KMS-11 (cell line): ENCODE results near the gene TAX1BP1.

ENCODE experiments used
- H2AFZ ChIP-seq: fragments of 200-600 bp; sonication (generic); 2 replicates; pipeline ENCODE4 v1.6.1; 2016; ENCODE audit warnings: antibody characterized with exemption, mixed run types, low read depth
- H3K27ac ChIP-seq: fragments of 200-600 bp; sonication (generic); 2 replicates; pipeline ENCODE4 v1.6.1; 2016; ENCODE audit warnings: mild to moderate bottlenecking, mixed run types
- H3K27me3 ChIP-seq: fragments of 200-600 bp; sonication (generic); 2 replicates; pipeline ENCODE4 v1.6.1; 2017; ENCODE audit warnings: mild to moderate bottlenecking, low read depth, mixed run types, moderate library complexity; ENCODE audit not compliant: insufficient read depth
- H3K36me3 ChIP-seq: fragments of 200-600 bp; sonication (generic); 2 replicates; pipeline ENCODE4 v1.6.1; 2017; ENCODE audit warnings: mild to moderate bottlenecking, mixed run types; ENCODE audit not compliant: insufficient read depth
- H3K4me1 ChIP-seq: fragments of 200-600 bp; sonication (generic); 2 replicates; pipeline ENCODE4 v1.6.1; 2016; ENCODE audit warnings: mild to moderate bottlenecking, low read depth, mixed run types; ENCODE audit not compliant: poor library complexity, severe bottlenecking
- H3K4me2 ChIP-seq: fragments of 200-600 bp; sonication (generic); 2 replicates; pipeline ENCODE4 v1.7.0; 2016; ENCODE audit warnings: mild to moderate bottlenecking, mixed run types
- H3K4me3 ChIP-seq: fragments of 200-600 bp; sonication (generic); IDR thresholded peaks from 2 replicates; pipeline ENCODE4 v1.6.1; 2017; ENCODE audit warnings: low read depth, low read length, mixed read lengths; ENCODE audit not compliant: insufficient read depth
- H3K79me2 ChIP-seq: fragments of 200-600 bp; sonication (generic); 2 replicates; pipeline ENCODE4 v1.6.1; 2016; ENCODE audit warnings: low read depth, mixed run types; ENCODE audit not compliant: insufficient read depth
- H3K9ac ChIP-seq: fragments of 200-600 bp; sonication (generic); 2 replicates; pipeline ENCODE4 v1.6.1; 2016; ENCODE audit warnings: mild to moderate bottlenecking, mixed run types
- H4K20me1 ChIP-seq: fragments of 200-600 bp; sonication (generic); 2 replicates; pipeline ENCODE4 v1.6.1; 2016; ENCODE audit warnings: mild to moderate bottlenecking, mixed run types; ENCODE audit not compliant: insufficient read depth
- CTCF ChIP-seq: fragments of 200-600 bp; sonication (generic); conservative IDR thresholded peaks from 2 replicates; pipeline ENCODE4 v1.6.1; 2017; ENCODE audit warnings: low read depth, mild to moderate bottlenecking, antibody characterized with exemption, low read length, moderate library complexity, mixed read lengths

The TAX1BP1 gene

DNA sequence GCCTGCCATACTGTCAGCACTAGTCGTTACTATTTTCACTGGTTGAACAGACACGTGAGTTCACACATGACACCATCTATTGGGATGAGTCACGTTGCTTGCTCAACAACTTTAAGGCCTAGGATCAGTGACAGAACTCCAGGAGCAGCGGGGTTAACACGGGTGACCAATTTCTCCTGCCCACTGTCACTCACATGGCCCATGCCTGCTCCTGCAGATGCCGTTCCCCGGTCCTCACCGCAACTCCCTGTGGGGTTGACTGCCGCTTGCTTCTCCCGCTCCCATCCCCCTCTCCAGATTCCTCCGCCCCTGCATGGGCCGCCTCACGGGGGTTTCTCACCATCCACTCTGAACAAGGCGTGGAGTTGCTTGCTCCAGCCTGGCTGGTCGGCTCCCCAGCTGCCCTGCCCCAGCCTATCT, 128.2 kb downstream of the TAX1BP1 start:
- Histone ChIP-seq H3K9ac (no peak overlapping the region), H4K20me1 (no peaks in the 10 kb centered on the region), H3K79me2 (no peaks in the 10 kb centered on the region), H3K27me3 (no peaks in the 10 kb centered on the region), H3K36me3 (peaks cover 2% of the 10 kb centered on the region; the same call in 1 of the 2 replicates), H3K4me2 (no peak overlapping the region), H3K27ac (no peak overlapping the region), H3K4me3 (no peak overlapping the region), H3K4me1 (peaks cover 9% of the 10 kb centered on the region), H2AFZ (no peak overlapping the region)
- TF ChIP-seq CTCF = no peak

GRCh38 chr7:27869056-27869455, 129.1 kb downstream of the TAX1BP1 start:
- H3K4me3 ChIP-seq = no peak overlapping the region
- H4K20me1 ChIP-seq = no peaks in the 10 kb centered on the region
- H3K27ac ChIP-seq = no peak overlapping the region
- H3K9ac ChIP-seq = no peak overlapping the region
- no peaks in the 10 kb centered on the region for H3K27me3 ChIP-seq
- H2AFZ ChIP-seq = no peak overlapping the region
- no peaks in the 10 kb centered on the region for H3K79me2 ChIP-seq
- peaks cover 9% of the 10 kb centered on the region for H3K4me1 ChIP-seq
- H3K36me3 ChIP-seq = peaks cover 2% of the 10 kb centered on the region; the same call in 1 of the 2 replicates
- no peak for TF ChIP-seq CTCF
- H3K4me2 ChIP-seq = no peak overlapping the region

- Histone ChIP-seq H2AFZ (no peak overlapping the region), H3K27me3 (no peaks in the 10 kb centered on the region), H3K4me2 (no peak overlapping the region), H3K4me3 (no peak overlapping the region), H3K9ac (no peak overlapping the region), H3K79me2 (no peaks in the 10 kb centered on the region), H3K36me3 (peaks cover 2% of the 10 kb centered on the region; the same call in 1 of the 2 replicates), H3K27ac (no peak overlapping the region), H3K4me1 (peaks cover 9% of the 10 kb centered on the region), H4K20me1 (no peaks in the 10 kb centered on the region)
- TF ChIP-seq CTCF = no peak
Measured at GRCh38 chr7:27870595-27870994, 130.6 kb downstream of the TAX1BP1 start.

- H3K9ac ChIP-seq = no peak overlapping the region
- no peaks in the 10 kb centered on the region for H3K79me2 ChIP-seq
- no peaks in the 10 kb centered on the region for H3K27me3 ChIP-seq
- peaks cover 9% of the 10 kb centered on the region for H3K4me1 ChIP-seq
- H3K4me2 ChIP-seq = no peak overlapping the region
- no peak overlapping the region for H2AFZ ChIP-seq
- no peak overlapping the region for H3K4me3 ChIP-seq
- no peak for TF ChIP-seq CTCF
- H3K36me3 ChIP-seq = peaks cover 2% of the 10 kb centered on the region; the same call in 1 of the 2 replicates
- H4K20me1 ChIP-seq = no peaks in the 10 kb centered on the region
- no peak overlapping the region for H3K27ac ChIP-seq
Measured at GRCh38 chr7:27871086-27871485, 131.1 kb downstream of the TAX1BP1 start.
